OCI-LY7 (cell line): ENCODE data around the gene INS. TPM values are rescaled to one million over a fixed set of nuclear protein-coding genes. Genes with fewer than 3 reads are reported as not detected.

Experiments used
- BruUV-seq: library from RNA; stranded (reverse); fragments of 400-500 nt; replicated peaks from 2 replicates; lab custom pipeline; 2021; lab: Mats Ljungman, UMichigan
- CTCF ChIA-PET: fragments of 300-600 bp; sonication (Branson Sonifier 250); formaldehyde crosslinking; loops from one replicate; lab custom pipeline; 2022; ENCODE audit warnings: antibody characterized with exemption; ENCODE audit not compliant: unreplicated experiment; lab: Charles Lee
- POLR2A ChIA-PET: fragments of 300-600 bp; sonication (Branson Sonifier 250); formaldehyde crosslinking; loops from one replicate; lab custom pipeline; 2022; ENCODE audit warnings: antibody characterized with exemption; lab: Charles Lee
- DNase-seq: peaks from one replicate; pipeline ENCODE4 v3.0.0-alpha.2; 2015; ENCODE audit warnings: low spot score
- H2AFZ ChIP-seq: fragments of 200-600 bp; sonication (generic), shearing (Covaris generic); 2 replicates; pipeline ENCODE4 v1.6.1; 2014; ENCODE audit warnings: mild to moderate bottlenecking, antibody characterized with exemption, low read length, moderate library complexity
- H3K27ac ChIP-seq: fragments of 200-600 bp; sonication (generic); 2 replicates; pipeline ENCODE4 v1.5.1; 2014; ENCODE audit warnings: mixed run types, low read depth, mild to moderate bottlenecking, moderate library complexity, low read length, inconsistent platforms; ENCODE audit not compliant: poor library complexity, severe bottlenecking
- H3K36me3 ChIP-seq: fragments of 200-600 bp; sonication (generic); 2 replicates; pipeline ENCODE4 v1.6.1; 2014; ENCODE audit warnings: mild to moderate bottlenecking, antibody characterized with exemption, low read length, moderate library complexity, mixed read lengths; ENCODE audit not compliant: insufficient read depth
- H3K4me1 ChIP-seq: fragments of 200-600 bp; sonication (generic); 2 replicates; pipeline ENCODE4 v1.5.1; 2014; ENCODE audit warnings: mild to moderate bottlenecking, low read length; ENCODE audit not compliant: insufficient read depth, poor library complexity, severe bottlenecking
- H3K4me2 ChIP-seq: fragments of 200-600 bp; sonication (generic); 2 replicates; pipeline ENCODE4 v1.6.1; 2014; ENCODE audit warnings: mild to moderate bottlenecking, low read length
- H3K4me3 ChIP-seq: fragments of 200-600 bp; sonication (generic); 2 replicates; pipeline ENCODE4 v1.5.1; 2014; ENCODE audit warnings: mild to moderate bottlenecking, low read depth, low read length; ENCODE audit not compliant: poor library complexity, severe bottlenecking
- H3K79me2 ChIP-seq: fragments of 200-600 bp; sonication (generic); 2 replicates; pipeline ENCODE4 v1.6.1; 2016; ENCODE audit warnings: low read depth, mild to moderate bottlenecking, low read length, moderate library complexity, mixed read lengths; ENCODE audit not compliant: insufficient read depth
- H3K9me2 ChIP-seq: fragments of 200-600 bp; sonication (generic); 2 replicates; pipeline ENCODE4 v1.6.1; 2016; ENCODE audit warnings: mild to moderate bottlenecking, low read length, mixed read lengths; ENCODE audit not compliant: insufficient read depth
- H3K9me3 ChIP-seq: fragments of 200-600 bp; sonication (generic); 2 replicates; pipeline ENCODE4 v1.6.1; 2014; ENCODE audit warnings: mild to moderate bottlenecking, mixed run types, low read length, mixed read lengths
- H4K20me1 ChIP-seq: fragments of 200-600 bp; sonication (generic); 2 replicates; pipeline ENCODE4 v1.6.1; 2014; ENCODE audit warnings: mild to moderate bottlenecking, antibody characterized with exemption, low read length, moderate library complexity, mixed read lengths; ENCODE audit not compliant: insufficient read depth
- CTCF ChIP-seq: fragments of 200-600 bp; sonication (generic); conservative IDR thresholded peaks from 2 replicates; pipeline ENCODE4 v1.5.1; 2014; ENCODE audit warnings: mild to moderate bottlenecking, antibody characterized with exemption, low read length, moderate library complexity, mixed read lengths
- EZH2phosphoT487 ChIP-seq: fragments of 200-600 bp; sonication (generic); IDR thresholded peaks from 2 replicates; pipeline ENCODE4 v1.6.1; 2018; ENCODE audit warnings: low read depth, borderline replicate concordance, mild to moderate bottlenecking, mixed run types, antibody characterized with exemption, low read length, moderate library complexity, mixed read lengths
- intact Hi-C: fragments of 100-400 bp; cut with micrococcal nuclease; formaldehyde crosslinking; loops from one replicate; pipeline ENCODE4 v1.10.0; 2022; ENCODE audit not compliant: unreplicated experiment
- total RNA-seq, 2 experiments: library from RNA; depleted of rRNA in 1 of 2; stranded (reverse); fragments of >200 nt in 1 of 2; shearing (Covaris generic) in 1 of 2; gene quantifications; 2 replicates each; pipeline ENCODE4 v1.2.3, GENCODE V29; 2014 to 2022

The INS gene
- total RNA-seq, 2 experiments from 2014 or later = not detected

DNA sequence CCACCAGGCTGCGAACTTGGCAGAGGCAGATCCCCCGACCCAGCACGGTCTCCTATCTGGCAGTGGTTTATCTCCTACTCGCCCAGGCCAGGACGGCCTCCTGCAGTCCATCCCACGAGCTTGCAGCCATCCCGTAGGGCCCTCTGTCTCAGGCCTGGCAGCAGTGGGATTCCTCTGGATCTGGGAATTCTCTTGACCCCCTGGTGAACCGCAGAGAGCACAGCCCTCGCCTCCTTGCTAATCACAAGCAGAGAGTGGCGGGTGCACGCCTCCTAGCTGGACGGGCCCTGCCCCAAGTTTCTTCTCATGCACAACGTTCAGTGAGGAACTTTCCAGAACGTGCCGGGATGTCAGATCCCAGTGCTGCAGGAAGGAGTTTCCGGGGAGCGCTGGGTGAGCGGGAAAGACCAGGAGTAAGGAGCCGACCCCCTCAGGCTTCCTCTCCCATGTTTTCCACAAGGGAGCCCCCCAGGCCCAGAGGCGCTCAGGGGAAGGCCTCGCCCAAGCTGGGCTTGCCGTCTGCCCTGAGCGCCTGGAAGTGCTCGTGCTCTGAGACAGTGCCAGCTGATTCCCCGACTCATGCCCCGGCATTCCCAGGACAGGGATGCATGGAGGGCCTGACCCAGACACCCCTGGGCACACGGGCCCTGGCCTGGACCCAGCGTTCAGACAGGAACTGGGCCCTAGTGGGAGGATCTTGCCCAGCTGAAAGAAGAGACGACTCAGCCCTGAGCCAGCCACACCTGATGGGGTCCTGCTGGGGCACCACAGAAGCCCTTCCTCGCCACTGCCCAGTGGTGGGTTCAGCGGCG is 46.4 kb downstream of the INS start:
- BruUV-seq = no TSS peak
- Histone ChIP-seq H3K9me3 (no peaks in the 10 kb centered on the region), H4K20me1 (no peaks in the 10 kb centered on the region), H3K4me2 (no peak overlapping the region), H3K79me2 (no peaks in the 10 kb centered on the region), H3K27ac (no peak overlapping the region), H3K9me2 (no peaks in the 10 kb centered on the region), H3K4me3 (no peak overlapping the region), H2AFZ (no peak overlapping the region), H3K4me1 (no peaks in the 10 kb centered on the region), H3K36me3 (no peaks in the 10 kb centered on the region)
- ChIA-PET CTCF (no interaction called here), POLR2A (no interaction called here)
- no peak for DNase-seq
- TF ChIP-seq EZH2phosphoT487 (no peak), CTCF (no peak)
- intact Hi-C loops = no loop called here

DNA sequence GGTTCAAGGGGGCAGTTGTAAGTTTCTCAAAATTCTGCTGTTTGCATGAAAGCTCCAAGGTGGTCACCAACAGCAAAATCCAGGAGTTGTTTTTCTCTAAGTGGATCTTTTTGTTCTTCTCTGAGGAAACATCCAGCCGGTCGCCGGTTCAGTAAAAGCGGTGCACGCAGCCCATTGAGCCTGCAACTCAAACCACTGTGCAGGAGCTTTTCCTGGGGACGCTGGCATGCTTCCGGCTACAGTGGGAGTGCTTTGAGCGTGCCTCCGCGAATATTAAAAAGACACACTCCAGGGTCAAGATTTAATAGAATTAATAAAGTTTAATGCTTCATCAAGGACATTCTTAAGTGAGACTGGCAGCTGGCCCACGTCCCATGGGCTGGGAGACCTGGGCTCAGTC is 47.2 kb downstream of the INS start:
- no peaks in the 10 kb centered on the region for H3K36me3 ChIP-seq
- H3K27ac ChIP-seq = no peak overlapping the region
- H3K9me3 ChIP-seq = no peaks in the 10 kb centered on the region
- ChIA-PET POLR2A (no interaction called here), CTCF (no interaction called here)
- H3K4me1 ChIP-seq = no peaks in the 10 kb centered on the region
- TF ChIP-seq EZH2phosphoT487 = no peak
- no peak for TF ChIP-seq CTCF
- H3K9me2 ChIP-seq = no peaks in the 10 kb centered on the region
- no peaks in the 10 kb centered on the region for H3K79me2 ChIP-seq
- no peak for DNase-seq
- H4K20me1 ChIP-seq = no peaks in the 10 kb centered on the region
- H3K4me2 ChIP-seq = no peak overlapping the region
- H3K4me3 ChIP-seq = no peak overlapping the region
- intact Hi-C loops = no loop called here
- BruUV-seq = no TSS peak
- no peak overlapping the region for H2AFZ ChIP-seq

- Histone ChIP-seq H3K9me2 (no peaks in the 10 kb centered on the region), H3K4me1 (no peaks in the 10 kb centered on the region), H2AFZ (no peak overlapping the region), H4K20me1 (no peaks in the 10 kb centered on the region), H3K4me3 (no peak overlapping the region), H3K79me2 (no peaks in the 10 kb centered on the region), H3K9me3 (no peaks in the 10 kb centered on the region), H3K27ac (no peak overlapping the region), H3K36me3 (no peaks in the 10 kb centered on the region), H3K4me2 (no peak overlapping the region)
- BruUV-seq = no TSS peak
- POLR2A ChIA-PET = no interaction called here
- CTCF ChIA-PET = no interaction called here
- TF ChIP-seq EZH2phosphoT487 (no peak), CTCF (no peak)
- intact Hi-C loops = no loop called here
- DNase-seq = no peak
Observed at GRCh38 chr11:2110521-2110920, 50.5 kb downstream of the INS start.
